Upper lobe of right lung (tissue), 1 donor: Measurements from ENCODE around the gene ANK3. TPM values are rescaled to one million over a fixed set of nuclear protein-coding genes. Genes with fewer than 3 reads are reported as not detected.

Experiments used
- ATAC-seq: fragments of 200-7000 bp; cut with Tn5 transposase; one replicate; pipeline ENCODE4 v1.9.1; 2020; ENCODE audit warnings: mild to moderate bottlenecking, moderate library complexity
- DNase-seq: peaks from one replicate; pipeline ENCODE4 v3.0.0-alpha.2; 2020
- H3K27ac ChIP-seq: fragments of 200-600 bp; one replicate; pipeline ENCODE4 v1.8.0; 2022
- H3K27me3 ChIP-seq: fragments of 200-600 bp; one replicate; pipeline ENCODE4 v1.8.0; 2022; ENCODE audit warnings: mild to moderate bottlenecking
- H3K36me3 ChIP-seq: fragments of 200-600 bp; one replicate; pipeline ENCODE4 v1.8.0; 2022
- H3K4me1 ChIP-seq: fragments of 200-600 bp; one replicate; pipeline ENCODE4 v1.8.0; 2022
- H3K4me3 ChIP-seq: fragments of 200-600 bp; one replicate; pipeline ENCODE4 v1.8.0; 2022; ENCODE audit warnings: mild to moderate bottlenecking
- H3K9me3 ChIP-seq: fragments of 200-600 bp; one replicate; pipeline ENCODE4 v1.8.0; 2022
- intact Hi-C: fragments of 100-400 bp; cut with DNase I; formaldehyde crosslinking; loops from one replicate; pipeline ENCODE4 v1.11.0; 2022
- total RNA-seq: library from RNA; stranded (reverse); fragmentation: NEBNext Ultra II Directional; extraction: Animal tissue kit (Norgen Biotek cat#: 25700); gene quantifications from one replicate; pipeline ENCODE4 v1.2.1, GENCODE V29; 2021
- TF ChIP-seq, protein P1 (sequence below): fragments of 200-600 bp; IDR thresholded peaks from one replicate; pipeline ENCODE4 v1.8.0; 2022; ENCODE audit warnings: antibody characterized with exemption
- donor health status: DM: no; HTN: yes; CAD: no; lungs with severe emphysema.

ANK3 gene
- total RNA-seq, 1 donor from 2014 or later, result 91.1 TPM

DNA sequence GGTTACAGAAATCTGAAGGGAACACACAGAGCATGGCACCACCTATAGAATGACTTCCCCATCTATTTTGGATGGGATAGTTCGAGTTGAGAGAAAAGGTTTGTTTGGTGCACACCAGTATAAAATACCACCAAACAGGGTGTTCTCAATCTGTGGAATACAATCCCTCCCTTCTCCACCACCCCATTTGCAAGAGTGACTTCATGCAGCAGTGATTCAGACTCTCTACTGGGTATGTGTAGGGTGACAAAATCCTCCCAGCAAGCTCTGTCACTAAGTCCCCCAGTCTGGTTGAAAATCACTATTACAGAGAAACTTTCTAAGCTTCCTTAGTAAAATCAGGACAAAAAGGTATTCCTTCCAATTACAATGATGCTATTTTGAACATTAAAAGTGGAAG, 69.0 kb downstream of the ANK3 start:
- Histone ChIP-seq H3K36me3 (no peaks in the 10 kb centered on the region), H3K4me3 (no peak overlapping the region), H3K27ac (no peak overlapping the region), H3K4me1 (no peaks in the 10 kb centered on the region), H3K27me3 (no peaks in the 10 kb centered on the region), H3K9me3 (no peaks in the 10 kb centered on the region)
- ATAC-seq (no peak), DNase-seq (no peak)
- intact Hi-C loops, result no loop called here
- TF ChIP-seq, protein P1, sequence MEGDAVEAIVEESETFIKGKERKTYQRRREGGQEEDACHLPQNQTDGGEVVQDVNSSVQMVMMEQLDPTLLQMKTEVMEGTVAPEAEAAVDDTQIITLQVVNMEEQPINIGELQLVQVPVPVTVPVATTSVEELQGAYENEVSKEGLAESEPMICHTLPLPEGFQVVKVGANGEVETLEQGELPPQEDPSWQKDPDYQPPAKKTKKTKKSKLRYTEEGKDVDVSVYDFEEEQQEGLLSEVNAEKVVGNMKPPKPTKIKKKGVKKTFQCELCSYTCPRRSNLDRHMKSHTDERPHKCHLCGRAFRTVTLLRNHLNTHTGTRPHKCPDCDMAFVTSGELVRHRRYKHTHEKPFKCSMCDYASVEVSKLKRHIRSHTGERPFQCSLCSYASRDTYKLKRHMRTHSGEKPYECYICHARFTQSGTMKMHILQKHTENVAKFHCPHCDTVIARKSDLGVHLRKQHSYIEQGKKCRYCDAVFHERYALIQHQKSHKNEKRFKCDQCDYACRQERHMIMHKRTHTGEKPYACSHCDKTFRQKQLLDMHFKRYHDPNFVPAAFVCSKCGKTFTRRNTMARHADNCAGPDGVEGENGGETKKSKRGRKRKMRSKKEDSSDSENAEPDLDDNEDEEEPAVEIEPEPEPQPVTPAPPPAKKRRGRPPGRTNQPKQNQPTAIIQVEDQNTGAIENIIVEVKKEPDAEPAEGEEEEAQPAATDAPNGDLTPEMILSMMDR, result no peak

DNA sequence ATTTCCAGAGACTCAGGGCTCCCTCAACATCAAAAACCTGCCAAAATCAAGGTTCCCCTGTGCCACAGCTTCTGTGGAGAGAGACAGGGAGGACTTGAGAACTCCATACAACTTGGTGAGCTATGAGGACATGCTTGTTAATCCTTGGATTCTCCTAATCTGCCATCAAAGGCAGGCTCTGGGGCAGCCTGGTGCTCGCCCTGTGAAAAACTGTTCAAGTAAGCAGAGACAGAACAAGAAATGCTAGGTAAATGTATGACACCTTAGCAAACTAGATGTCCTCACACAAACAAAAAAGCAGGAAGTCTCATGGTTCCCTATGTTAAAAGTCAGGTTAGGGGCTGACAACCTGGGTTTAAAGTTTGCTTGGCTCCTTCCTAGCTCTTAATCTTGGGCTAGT, 73.6 kb downstream of the ANK3 start:
- TF ChIP-seq, protein P1, result no peak
- no peak for ATAC-seq
- intact Hi-C loops, result no loop called here

DNA sequence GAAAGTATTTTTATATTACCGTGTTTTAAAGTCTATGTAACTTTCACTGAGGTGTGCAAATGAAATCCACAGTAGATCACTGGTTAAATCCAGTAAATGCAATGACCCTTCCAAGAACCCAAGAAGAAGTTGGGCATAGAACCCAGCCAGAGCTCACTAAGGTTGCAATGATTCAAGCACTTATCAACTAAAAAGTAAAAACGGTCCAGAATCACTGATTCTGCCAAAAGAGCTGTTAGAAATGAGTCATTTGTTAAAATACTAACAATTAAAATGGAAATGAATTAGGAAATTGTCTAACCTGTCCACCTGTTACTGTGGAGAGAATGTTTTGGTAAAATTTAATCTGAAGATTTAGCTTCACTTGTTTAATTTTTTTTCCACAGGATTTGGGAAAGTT, 74.4 kb downstream of the ANK3 start:
- intact Hi-C loops, result no loop called here
- H3K4me3 ChIP-seq, result no peak overlapping the region
- H3K36me3 ChIP-seq, result no peaks in the 10 kb centered on the region
- H3K9me3 ChIP-seq, result no peaks in the 10 kb centered on the region
- no peak overlapping the region for H3K27ac ChIP-seq
- DNase-seq (no peak), ATAC-seq (no peak)
- TF ChIP-seq, protein P1, result no peak
- H3K4me1 ChIP-seq, result no peaks in the 10 kb centered on the region
- H3K27me3 ChIP-seq, result no peaks in the 10 kb centered on the region

More for the DNA sequence above, 73.6 kb downstream of the ANK3 start:
- Histone ChIP-seq H3K27me3 (no peaks in the 10 kb centered on the region), H3K4me3 (no peak overlapping the region), H3K9me3 (no peaks in the 10 kb centered on the region), H3K4me1 (no peaks in the 10 kb centered on the region), H3K36me3 (no peaks in the 10 kb centered on the region), H3K27ac (no peak overlapping the region)
- DNase-seq, result no peak

DNA sequence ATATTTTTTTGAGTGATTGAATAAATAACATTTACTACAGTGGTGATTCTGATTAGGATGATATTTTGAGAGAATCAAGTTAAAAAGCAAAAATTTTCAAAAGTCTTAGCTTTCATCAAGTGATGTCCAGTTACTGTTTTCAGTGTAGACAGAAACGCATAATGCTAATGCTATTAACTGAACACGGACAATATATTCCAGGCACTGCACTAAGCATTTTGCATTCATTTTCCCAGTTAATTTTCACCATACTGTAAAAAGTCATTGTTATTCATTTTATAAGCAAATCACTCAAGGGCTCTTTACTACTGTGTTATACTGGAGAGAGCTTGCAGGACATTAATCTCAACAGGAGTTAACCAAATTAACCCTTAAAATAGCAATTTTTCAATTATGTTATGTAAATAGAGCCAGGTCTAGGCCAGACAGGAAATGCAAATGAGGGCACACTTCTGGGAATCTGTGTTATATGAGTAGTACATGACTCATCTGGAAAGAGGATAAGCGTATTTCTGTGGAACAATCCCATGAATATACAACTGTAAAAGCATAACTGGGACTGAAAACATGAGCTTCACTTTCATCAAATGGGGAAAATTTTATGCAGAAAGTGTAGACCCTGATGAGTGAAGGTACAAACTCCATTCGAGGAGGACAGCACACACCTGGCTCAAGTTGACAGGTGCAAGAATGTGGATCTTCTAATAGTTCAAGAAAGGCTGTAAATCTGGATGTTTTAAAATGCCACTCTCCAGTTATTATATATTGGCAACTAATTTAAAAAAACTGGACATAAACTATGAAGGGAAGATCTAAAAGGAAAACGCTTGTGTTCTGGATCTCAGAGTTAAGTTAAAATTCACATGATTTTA, 75.4 kb downstream of the ANK3 start:
- TF ChIP-seq, protein P1, result no peak
- intact Hi-C loops, result no loop called here
- Histone ChIP-seq H3K4me3 (no peak overlapping the region), H3K36me3 (no peaks in the 10 kb centered on the region), H3K27ac (no peak overlapping the region), H3K9me3 (no peaks in the 10 kb centered on the region), H3K27me3 (no peaks in the 10 kb centered on the region), H3K4me1 (no peaks in the 10 kb centered on the region)
- ATAC-seq (no peak), DNase-seq (no peak)

DNA sequence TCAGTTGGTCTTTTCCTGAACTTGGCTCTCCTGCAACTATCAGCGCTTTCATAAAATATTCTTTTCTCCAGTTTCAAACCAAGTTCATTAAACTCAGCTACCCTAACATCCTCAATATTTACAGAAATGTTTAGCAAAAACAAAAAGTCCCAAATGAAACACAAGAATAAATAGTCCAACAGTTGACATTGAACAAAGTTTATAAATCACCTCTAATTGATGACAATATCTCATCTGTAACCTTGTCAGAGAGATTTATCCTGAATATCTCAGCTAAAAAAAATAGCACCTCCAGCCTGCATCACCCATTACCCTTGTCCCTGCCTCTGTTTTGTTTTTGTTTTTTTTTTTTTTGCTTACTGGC, 76.1 kb downstream of the ANK3 start:
- ATAC-seq, result no peak
- TF ChIP-seq, protein P1, result no peak

More for the DNA sequence above, 76.1 kb downstream of the ANK3 start:
- Histone ChIP-seq H3K27me3 (no peaks in the 10 kb centered on the region), H3K36me3 (no peaks in the 10 kb centered on the region), H3K9me3 (no peaks in the 10 kb centered on the region), H3K4me3 (no peak overlapping the region), H3K27ac (no peak overlapping the region), H3K4me1 (no peaks in the 10 kb centered on the region)
- intact Hi-C loops, result no loop called here
- DNase-seq, result no peak
